Measurements from ENCODE around the gene MMP11.

MMP11 gene

DNA sequence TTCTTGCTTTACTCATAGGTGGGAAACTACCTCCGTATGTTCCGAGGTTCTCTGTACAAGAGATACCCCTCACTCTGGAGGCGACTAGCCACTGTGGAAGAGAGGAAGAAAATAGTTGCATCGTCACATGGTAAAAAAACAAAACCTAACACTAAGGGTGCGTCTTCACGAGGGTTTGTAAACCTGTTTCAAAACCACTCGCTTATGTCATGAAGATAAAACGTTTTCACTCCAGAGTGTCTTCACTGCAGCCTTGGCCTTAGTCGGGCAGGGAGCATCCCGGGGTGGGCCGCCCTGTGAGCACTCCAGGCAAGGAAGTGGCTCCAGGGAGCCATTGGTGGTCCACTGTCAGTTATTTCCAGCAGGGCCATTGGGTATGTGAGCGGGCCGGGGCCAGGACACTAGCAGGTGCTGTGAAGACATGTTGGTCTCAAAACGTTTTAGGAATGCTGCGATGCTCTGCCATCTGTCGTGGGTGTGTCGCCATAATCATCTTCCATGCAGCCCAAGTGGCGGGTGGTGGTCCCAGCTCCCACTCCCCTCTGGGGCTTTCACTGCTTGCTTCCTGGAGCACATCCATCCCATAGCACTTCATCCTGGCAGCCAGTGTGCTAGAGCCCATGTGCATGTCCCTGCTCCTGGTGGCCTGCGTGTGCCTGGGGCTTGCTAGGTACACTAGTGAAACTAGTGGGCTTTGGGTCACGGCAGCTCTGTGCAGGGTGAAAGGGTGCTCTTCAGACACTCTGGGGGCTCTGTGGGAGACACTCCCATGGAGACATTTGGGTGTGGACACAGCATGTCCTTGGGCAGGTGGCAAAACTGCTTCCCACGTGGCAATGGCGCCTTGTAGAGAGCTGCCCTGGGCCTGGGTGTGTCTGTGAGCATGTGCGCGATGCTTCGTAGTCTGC lies 19.3 kb downstream of the MMP11 start:
- no peak overlapping the region for H3K27ac ChIP-seq (ENCODE audit: poor library complexity, severe bottlenecking)
- peaks cover 76% of the 10 kb centered on the region for H3K36me3 ChIP-seq (ENCODE audit: low read depth)
- no peak for ATAC-seq (ENCODE audit: low read depth)

DNA sequence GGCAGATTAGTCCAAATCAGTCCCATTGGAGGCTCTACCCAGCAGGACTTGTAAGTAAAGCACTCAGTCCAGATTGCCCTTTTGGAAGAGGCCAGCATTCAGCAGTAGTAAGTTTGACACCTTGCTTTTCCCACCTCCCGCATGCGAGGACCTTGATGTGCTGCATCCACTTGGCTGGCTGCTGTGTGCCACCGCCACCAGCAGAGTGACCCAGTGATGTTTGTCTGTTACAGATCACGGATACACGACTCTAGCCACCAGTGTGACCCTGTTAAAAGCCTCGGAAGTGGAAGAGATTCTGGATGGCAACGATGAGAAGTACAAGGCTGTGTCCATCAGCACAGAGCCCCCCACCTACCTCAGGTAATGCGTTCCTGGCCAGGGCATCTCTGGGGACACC lies 20.7 kb downstream of the MMP11 start:
- Histone ChIP-seq H3K27ac (ENCODE audit: poor library complexity, severe bottlenecking) (no peak overlapping the region), H3K27me3 (ENCODE audit: insufficient read depth, poor library complexity, severe bottlenecking) (no peaks in the 10 kb centered on the region), H3K4me1 (ENCODE audit: insufficient read depth, poor library complexity, severe bottlenecking) (no peaks in the 10 kb centered on the region), H3K36me3 (ENCODE audit: low read depth) (peaks cover 82% of the 10 kb centered on the region), H3K4me3 (ENCODE audit: severe bottlenecking) (no peak overlapping the region), H3K9me3 (ENCODE audit: severe bottlenecking) (no peaks in the 10 kb centered on the region)
- no peak for ATAC-seq (ENCODE audit: low read depth)
- no peak for DNase-seq (ENCODE audit: low spot score)
- TF ChIP-seq, protein P1, sequence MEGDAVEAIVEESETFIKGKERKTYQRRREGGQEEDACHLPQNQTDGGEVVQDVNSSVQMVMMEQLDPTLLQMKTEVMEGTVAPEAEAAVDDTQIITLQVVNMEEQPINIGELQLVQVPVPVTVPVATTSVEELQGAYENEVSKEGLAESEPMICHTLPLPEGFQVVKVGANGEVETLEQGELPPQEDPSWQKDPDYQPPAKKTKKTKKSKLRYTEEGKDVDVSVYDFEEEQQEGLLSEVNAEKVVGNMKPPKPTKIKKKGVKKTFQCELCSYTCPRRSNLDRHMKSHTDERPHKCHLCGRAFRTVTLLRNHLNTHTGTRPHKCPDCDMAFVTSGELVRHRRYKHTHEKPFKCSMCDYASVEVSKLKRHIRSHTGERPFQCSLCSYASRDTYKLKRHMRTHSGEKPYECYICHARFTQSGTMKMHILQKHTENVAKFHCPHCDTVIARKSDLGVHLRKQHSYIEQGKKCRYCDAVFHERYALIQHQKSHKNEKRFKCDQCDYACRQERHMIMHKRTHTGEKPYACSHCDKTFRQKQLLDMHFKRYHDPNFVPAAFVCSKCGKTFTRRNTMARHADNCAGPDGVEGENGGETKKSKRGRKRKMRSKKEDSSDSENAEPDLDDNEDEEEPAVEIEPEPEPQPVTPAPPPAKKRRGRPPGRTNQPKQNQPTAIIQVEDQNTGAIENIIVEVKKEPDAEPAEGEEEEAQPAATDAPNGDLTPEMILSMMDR (IDR thresholded peaks at IDR 0.05; ENCODE audit: poor library complexity, severe bottlenecking): no peak

More for the DNA sequence above, 19.3 kb downstream of the MMP11 start:
- Histone ChIP-seq H3K9me3 (ENCODE audit: severe bottlenecking) (no peaks in the 10 kb centered on the region), H3K4me1 (ENCODE audit: insufficient read depth, poor library complexity, severe bottlenecking) (no peaks in the 10 kb centered on the region), H3K4me3 (ENCODE audit: severe bottlenecking) (no peak overlapping the region), H3K27me3 (ENCODE audit: insufficient read depth, poor library complexity, severe bottlenecking) (no peaks in the 10 kb centered on the region)
- TF ChIP-seq, protein P1 (IDR thresholded peaks at IDR 0.05; ENCODE audit: poor library complexity, severe bottlenecking): no peak
- DNase-seq (ENCODE audit: low spot score): no peak

- Histone ChIP-seq H3K9me3 (ENCODE audit: severe bottlenecking) (no peaks in the 10 kb centered on the region), H3K36me3 (ENCODE audit: low read depth) (peaks cover 74% of the 10 kb centered on the region), H3K27me3 (ENCODE audit: insufficient read depth, poor library complexity, severe bottlenecking) (no peaks in the 10 kb centered on the region), H3K4me3 (ENCODE audit: severe bottlenecking) (no peak overlapping the region), H3K4me1 (ENCODE audit: insufficient read depth, poor library complexity, severe bottlenecking) (no peaks in the 10 kb centered on the region), H3K27ac (ENCODE audit: poor library complexity, severe bottlenecking) (no peak overlapping the region)
- TF ChIP-seq, protein P1 (IDR thresholded peaks at IDR 0.05; ENCODE audit: poor library complexity, severe bottlenecking): no peak
- no peak for DNase-seq (ENCODE audit: low spot score)
- no peak for ATAC-seq (ENCODE audit: low read depth)
Observed at GRCh38 chr22:23796461-23796860, 23.8 kb downstream of the MMP11 start.

DNA sequence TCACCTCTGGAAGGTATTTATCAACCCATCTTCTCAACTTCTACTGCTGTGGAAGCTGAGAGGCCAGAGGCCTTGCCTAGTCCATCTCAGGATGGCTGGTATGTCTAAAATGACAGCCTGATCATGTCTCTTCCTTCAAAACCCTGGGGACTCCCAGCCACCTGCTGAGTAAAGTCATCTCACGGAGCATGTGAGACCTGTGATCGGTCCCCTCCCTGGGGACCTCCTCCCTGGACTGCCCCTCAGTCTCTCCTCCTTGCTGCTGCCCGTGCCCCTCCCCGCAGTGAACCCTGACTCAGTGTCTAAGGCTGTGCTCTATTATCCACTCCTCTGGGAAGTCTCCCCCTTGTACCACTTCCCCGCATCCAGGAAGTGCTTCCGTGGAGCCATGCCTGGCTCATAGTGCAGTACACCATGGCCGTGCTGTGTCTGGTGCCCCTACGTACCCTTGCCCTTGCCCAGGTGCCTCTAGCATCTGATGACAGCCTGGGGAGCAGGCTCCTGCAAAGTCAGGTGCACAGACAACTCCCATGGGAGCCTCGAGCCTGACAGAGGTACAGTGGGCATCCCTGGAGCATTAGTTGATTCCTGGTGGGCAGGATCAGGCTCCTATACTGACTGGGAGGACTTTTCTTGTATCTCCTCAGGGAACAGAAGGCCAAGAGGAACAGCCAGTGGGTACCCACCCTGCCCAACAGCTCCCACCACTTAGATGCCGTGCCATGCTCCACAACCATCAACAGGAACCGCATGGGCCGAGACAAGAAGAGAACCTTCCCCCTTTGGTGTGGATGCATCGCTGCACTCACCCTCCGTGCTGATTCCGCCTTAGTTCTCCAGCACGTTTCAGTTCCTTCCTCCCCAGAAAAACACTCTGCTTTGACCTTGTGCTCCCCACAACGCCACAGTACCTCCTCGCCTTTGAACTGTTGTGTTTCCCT lies 27.9 kb downstream of the MMP11 start:
- Histone ChIP-seq H3K36me3 (ENCODE audit: low read depth) (peaks cover 79% of the 10 kb centered on the region), H3K27me3 (ENCODE audit: insufficient read depth, poor library complexity, severe bottlenecking) (no peaks in the 10 kb centered on the region), H3K4me1 (ENCODE audit: insufficient read depth, poor library complexity, severe bottlenecking) (no peaks in the 10 kb centered on the region), H3K27ac (ENCODE audit: poor library complexity, severe bottlenecking) (no peak overlapping the region), H3K4me3 (ENCODE audit: severe bottlenecking) (no peak overlapping the region), H3K9me3 (ENCODE audit: severe bottlenecking) (no peaks in the 10 kb centered on the region)
- TF ChIP-seq, protein P1 (IDR thresholded peaks at IDR 0.05; ENCODE audit: poor library complexity, severe bottlenecking): no peak
- ATAC-seq (ENCODE audit: low read depth): no peak
- no peak for DNase-seq (ENCODE audit: low spot score)

Measured in RWPE2 (cell line).